Testis (tissue), 2 donors: ENCODE results near the gene ITGA11.

Experiments
- POLR2A ChIP-seq: fragments of 450-650 bp; IDR thresholded peaks from one replicate; pipeline ENCODE4 v1.6.1; 2017; ENCODE audit warnings: antibody characterized with exemption, mild to moderate bottlenecking, moderate library complexity
- TF ChIP-seq, protein P1 (sequence below), 3 experiments: fragments of 450-650 bp in 2 of 3; fragments of 200-600 bp in 1 of 3; sonication (generic) in 1 of 3; IDR thresholded peaks; one replicate each; pipeline ENCODE4 v1.5.1; 2016 to 2019; ENCODE audit warnings: antibody characterized with exemption in 3 of 3, mild to moderate bottlenecking in 2 of 3, moderate library complexity in 1 of 3

- TF ChIP-seq, protein P1, sequence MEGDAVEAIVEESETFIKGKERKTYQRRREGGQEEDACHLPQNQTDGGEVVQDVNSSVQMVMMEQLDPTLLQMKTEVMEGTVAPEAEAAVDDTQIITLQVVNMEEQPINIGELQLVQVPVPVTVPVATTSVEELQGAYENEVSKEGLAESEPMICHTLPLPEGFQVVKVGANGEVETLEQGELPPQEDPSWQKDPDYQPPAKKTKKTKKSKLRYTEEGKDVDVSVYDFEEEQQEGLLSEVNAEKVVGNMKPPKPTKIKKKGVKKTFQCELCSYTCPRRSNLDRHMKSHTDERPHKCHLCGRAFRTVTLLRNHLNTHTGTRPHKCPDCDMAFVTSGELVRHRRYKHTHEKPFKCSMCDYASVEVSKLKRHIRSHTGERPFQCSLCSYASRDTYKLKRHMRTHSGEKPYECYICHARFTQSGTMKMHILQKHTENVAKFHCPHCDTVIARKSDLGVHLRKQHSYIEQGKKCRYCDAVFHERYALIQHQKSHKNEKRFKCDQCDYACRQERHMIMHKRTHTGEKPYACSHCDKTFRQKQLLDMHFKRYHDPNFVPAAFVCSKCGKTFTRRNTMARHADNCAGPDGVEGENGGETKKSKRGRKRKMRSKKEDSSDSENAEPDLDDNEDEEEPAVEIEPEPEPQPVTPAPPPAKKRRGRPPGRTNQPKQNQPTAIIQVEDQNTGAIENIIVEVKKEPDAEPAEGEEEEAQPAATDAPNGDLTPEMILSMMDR (IDR thresholded peaks at IDR 0.05) = no peak
- TF ChIP-seq POLR2A = no peak
These were observed 56.2 kb downstream of the ITGA11 start for GRCh38 chr15:68375716-68376220.
